22Rv1 (cell line): ENCODE results near the gene ONECUT3.

Experiments
- ZFX ChIP-seq: fragments of 450-650 bp; IDR thresholded peaks from 2 replicates; pipeline ENCODE4 v1.6.1; 2017; ENCODE audit warnings: antibody characterized with exemption, borderline replicate concordance
- TF ChIP-seq, protein P1 (sequence below): fragments of 450-650 bp; IDR thresholded peaks from 2 replicates; pipeline ENCODE4 v1.5.1; 2017; ENCODE audit warnings: mild to moderate bottlenecking

DNA sequence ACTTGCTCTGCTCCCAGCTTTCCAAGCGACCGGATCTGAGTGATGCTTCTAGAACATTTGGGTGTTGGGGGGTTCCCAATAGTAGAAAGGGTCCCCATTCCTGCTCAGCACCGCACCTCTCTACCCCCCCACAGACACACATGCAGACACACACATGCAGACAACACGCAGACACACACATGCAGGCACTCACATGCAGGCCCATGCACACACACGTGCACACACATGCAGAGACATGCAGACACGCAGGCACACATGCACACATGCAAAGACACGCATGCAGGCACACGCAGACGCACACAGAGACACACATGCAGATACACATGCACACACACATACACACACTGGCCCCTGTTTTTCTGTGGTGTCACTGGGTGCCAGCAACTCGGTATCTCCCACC, 23.8 kb downstream of the ONECUT3 start:
- TF ChIP-seq, protein P1, sequence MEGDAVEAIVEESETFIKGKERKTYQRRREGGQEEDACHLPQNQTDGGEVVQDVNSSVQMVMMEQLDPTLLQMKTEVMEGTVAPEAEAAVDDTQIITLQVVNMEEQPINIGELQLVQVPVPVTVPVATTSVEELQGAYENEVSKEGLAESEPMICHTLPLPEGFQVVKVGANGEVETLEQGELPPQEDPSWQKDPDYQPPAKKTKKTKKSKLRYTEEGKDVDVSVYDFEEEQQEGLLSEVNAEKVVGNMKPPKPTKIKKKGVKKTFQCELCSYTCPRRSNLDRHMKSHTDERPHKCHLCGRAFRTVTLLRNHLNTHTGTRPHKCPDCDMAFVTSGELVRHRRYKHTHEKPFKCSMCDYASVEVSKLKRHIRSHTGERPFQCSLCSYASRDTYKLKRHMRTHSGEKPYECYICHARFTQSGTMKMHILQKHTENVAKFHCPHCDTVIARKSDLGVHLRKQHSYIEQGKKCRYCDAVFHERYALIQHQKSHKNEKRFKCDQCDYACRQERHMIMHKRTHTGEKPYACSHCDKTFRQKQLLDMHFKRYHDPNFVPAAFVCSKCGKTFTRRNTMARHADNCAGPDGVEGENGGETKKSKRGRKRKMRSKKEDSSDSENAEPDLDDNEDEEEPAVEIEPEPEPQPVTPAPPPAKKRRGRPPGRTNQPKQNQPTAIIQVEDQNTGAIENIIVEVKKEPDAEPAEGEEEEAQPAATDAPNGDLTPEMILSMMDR = no peak
- TF ChIP-seq ZFX = no peak
